Measurements from ENCODE around the gene TRIM46. TPM values are rescaled to one million over a fixed set of nuclear protein-coding genes. Genes with fewer than 3 reads are reported as not detected.
A peak's percentile ranks its signal among the peaks of the same experiment; 100 is the strongest.

Gene TRIM46
- total RNA-seq, 1 experiment from 2014 or later, result 3.8 TPM

- Histone ChIP-seq H3K27ac (ENCODE audit: low read depth, low read length) (no peak overlapping the region), H3K4me3 (replicated peaks in 1 of 2; ENCODE audit: low read depth in 1 of 2, low read length in 2 of 2) (no peak overlapping the region), H3K36me3 (ENCODE audit: control insufficient read depth in 1 of 2, insufficient read depth in 2 of 2, low read length in 2 of 2) (peaks cover 13 to 33% of the 10 kb centered on the region in 2 experiments; a peak in 3 of 4 replicates), H3K4me2 (ENCODE audit: low read length) (0 out of 2 replicates have a peak overlapping the region, but pooled peaks have one; percentile 9), H3K27me3 (ENCODE audit: insufficient read depth, low read length) (no peaks in the 10 kb centered on the region), H3K4me1 (ENCODE audit: control insufficient read depth in 1 of 2, insufficient read depth in 2 of 2, low read length in 2 of 2) (peaks cover 32 to 77% of the 10 kb centered on the region in 2 experiments), H3K9me3 (ENCODE audit: control insufficient read depth in 1 of 2, insufficient read depth in 1 of 2, low read depth in 1 of 2, low read length in 2 of 2) (no peaks in the 10 kb centered on the region), H3K9me2 (ENCODE audit: insufficient read depth) (no peaks in the 10 kb centered on the region), H3K9ac (ENCODE audit: low read length) (peak overlapping the region; percentile 91; the same call in 1 of the 2 replicates), H3K79me2 (ENCODE audit: insufficient read depth, low read length) (peaks cover 49% of the 10 kb centered on the region), H2AFZ (ENCODE audit: low read depth, low read length, poor library complexity, severe bottlenecking) (no peak overlapping the region), H4K20me1 (ENCODE audit: insufficient read depth) (no peaks in the 10 kb centered on the region)
- POLR2A ChIA-PET, result no interaction called here
- BruUV-seq (replicated peaks), result no TSS peak
- DNase-seq (ENCODE audit: low read depth, low spot score) (no peak), ATAC-seq (no peak)
- RAD21 ChIA-PET (ENCODE audit: low non-redundant PET in 1 of 2, low total read pairs in 2 of 2, uncharacterized antibody in 2 of 2, unreplicated experiment in 2 of 2), result no interaction called here
- CTCF ChIA-PET, result no interaction called here
- intact Hi-C loops (cut with micrococcal nuclease), result no loop called here
- no peak for TF ChIP-seq TCF7L2 (IDR thresholded peaks at IDR 0.05; ENCODE audit: borderline replicate concordance, extremely low read depth, insufficient read depth, insufficient read length)
Observed at GRCh38 chr1:155131856-155132255, 41.8 kb upstream of the TRIM46 start.

GRCh38 chr1:155133799-155134281 lies 39.8 kb upstream of the TRIM46 start:
- H3K79me2 ChIP-seq (ENCODE audit: insufficient read depth, low read length), result peaks cover 57% of the 10 kb centered on the region
- no peaks in the 10 kb centered on the region for H4K20me1 ChIP-seq (ENCODE audit: insufficient read depth)
- H3K9ac ChIP-seq (ENCODE audit: low read length), result peak overlapping the region; percentile 97
- peaks cover 15 to 33% of the 10 kb centered on the region in 2 experiments; a peak in 3 of 4 replicates for H3K36me3 ChIP-seq (ENCODE audit: control insufficient read depth in 1 of 2, insufficient read depth in 2 of 2, low read length in 2 of 2)
- H3K4me3 ChIP-seq (replicated peaks in 1 of 2; ENCODE audit: low read depth in 1 of 2, low read length in 2 of 2), result no peak overlapping the region; a peak in 2 of 4 replicates
- TF ChIP-seq MAX (IDR thresholded peaks at IDR 0.05) (no peak), POLR2A (IDR thresholded peaks at IDR 0.05; ENCODE audit: borderline replicate concordance, extremely low read depth, insufficient read depth, insufficient read length) (no peak), ATF3 (IDR thresholded peaks at IDR 0.05) (no peak), CTCF (IDR thresholded peaks at IDR 0.05 in 2 of 3, conservative IDR thresholded peaks at IDR 0.05 in 1 of 3; ENCODE audit: borderline replicate concordance in 1 of 3, insufficient read depth in 1 of 3, low read depth in 2 of 3, low read length in 2 of 3) (no peak), CEBPB (IDR thresholded peaks at IDR 0.05; ENCODE audit: low read depth) (no peak), RAD21 (IDR thresholded peaks at IDR 0.05; ENCODE audit: low read depth) (no peak), CBX3 (IDR thresholded peaks at IDR 0.05; ENCODE audit: low read depth) (no peak), SP1 (IDR thresholded peaks at IDR 0.05; ENCODE audit: low read depth) (no peak), ZNF274 (IDR thresholded peaks at IDR 0.05; ENCODE audit: low read depth, low read length) (no peak)
- peaks cover 40 to 78% of the 10 kb centered on the region in 2 experiments for H3K4me1 ChIP-seq (ENCODE audit: control insufficient read depth in 1 of 2, insufficient read depth in 2 of 2, low read length in 2 of 2)
- ChIA-PET CTCF (interaction anchor here (1.3 to 2.2 kb wide), 3 partner anchors 34 to 49 kb away, joined by 4 to 10 read pairs (median 5); partner anchors contain the start of gene KRTCAP2), POLR2A (no interaction called here), RAD21 (ENCODE audit: low non-redundant PET in 1 of 2, low total read pairs in 2 of 2, uncharacterized antibody in 2 of 2, unreplicated experiment in 2 of 2) (no interaction called here)
- no peaks in the 10 kb centered on the region for H3K9me2 ChIP-seq (ENCODE audit: insufficient read depth)
- no peak overlapping the region for H2AFZ ChIP-seq (ENCODE audit: low read depth, low read length, poor library complexity, severe bottlenecking)
- DNase-seq (ENCODE audit: low read depth, low spot score), result no peak
- H3K27me3 ChIP-seq (ENCODE audit: insufficient read depth, low read length), result no peaks in the 10 kb centered on the region
- ATAC-seq, result no peak
- no TSS peak for BruUV-seq (replicated peaks)
- peak overlapping the region; percentile 95 for H3K27ac ChIP-seq (ENCODE audit: low read depth, low read length)
- peak overlapping the region; percentile 89 for H3K4me2 ChIP-seq (ENCODE audit: low read length)
- intact Hi-C loops (cut with micrococcal nuclease), result loop anchor here (2.0 kb wide), 2 partner anchors 33 to 43 kb away; no protein-coding TSS in a partner anchor
- no peaks in the 10 kb centered on the region for H3K9me3 ChIP-seq (ENCODE audit: control insufficient read depth in 1 of 2, insufficient read depth in 1 of 2, low read depth in 1 of 2, low read length in 2 of 2)
